Activated naive CD8-positive, alpha-beta T cell treated with anti-CD3 and anti-CD28 coated beads, Interleukin-2, amount 10 ng/mL, durations not matched to agents 7 days and 5 days (primary cell): ENCODE data around the gene CACNA1D. TPM values are rescaled to one million over a fixed set of nuclear protein-coding genes. Genes with fewer than 3 reads are reported as not detected.

Experiments used
- ATAC-seq: fragments of 150-1000 bp; cut with Tn5 transposase; one replicate; pipeline ENCODE4 v1.10.0; 2021; ENCODE audit warnings: low read depth, moderate library complexity
- POLR2A ChIA-PET: fragments of 350-600 bp; sonication (Branson Sonifier 250); formaldehyde crosslinking; loops from one replicate; lab custom pipeline; 2021; ENCODE audit warnings: antibody characterized with exemption; lab: Charles Lee
- DNase-seq: peaks from one replicate; pipeline ENCODE4 v3.0.0; 2021
- H3K27ac Mint-ChIP-seq: one replicate; pipeline ENCODE4 v1.8.0; 2022; ENCODE audit warnings: mild to moderate bottlenecking, mixed read lengths
- H3K27me3 Mint-ChIP-seq: one replicate; pipeline ENCODE4 v1.8.0; 2022; ENCODE audit warnings: mild to moderate bottlenecking, moderate library complexity, mixed read lengths
- H3K36me3 Mint-ChIP-seq: one replicate; pipeline ENCODE4 v1.8.0; 2021; ENCODE audit warnings: mild to moderate bottlenecking, mixed read lengths
- H3K4me1 Mint-ChIP-seq: one replicate; pipeline ENCODE4 v1.8.0; 2021; ENCODE audit warnings: mixed read lengths
- H3K4me3 Mint-ChIP-seq: one replicate; pipeline ENCODE4 v1.8.0; 2022; ENCODE audit warnings: mild to moderate bottlenecking, moderate library complexity, mixed read lengths
- H3K9me3 Mint-ChIP-seq: one replicate; pipeline ENCODE4 v1.8.0; 2021; ENCODE audit warnings: mixed read lengths
- total RNA-seq, 2 experiments: library from RNA; stranded (reverse); gene quantifications; one replicate each; pipeline ENCODE4 v1.2.3, GENCODE V29; 2021

The CACNA1D gene
- total RNA-seq, 2 experiments from 2014 or later: not detected

- no peak for DNase-seq
- no peaks in the 10 kb centered on the region for H3K36me3 Mint-ChIP-seq
- peaks cover 18% of the 10 kb centered on the region for H3K27me3 Mint-ChIP-seq
- H3K4me1 Mint-ChIP-seq: no peaks in the 10 kb centered on the region
- POLR2A ChIA-PET: no interaction called here
- no peak overlapping the region for H3K27ac Mint-ChIP-seq
- H3K4me3 Mint-ChIP-seq: no peak overlapping the region
- no peak for ATAC-seq
- H3K9me3 Mint-ChIP-seq: no peaks in the 10 kb centered on the region
Measured at GRCh38 chr3:53830944-53831343, 336.5 kb downstream of the CACNA1D start.

DNA sequence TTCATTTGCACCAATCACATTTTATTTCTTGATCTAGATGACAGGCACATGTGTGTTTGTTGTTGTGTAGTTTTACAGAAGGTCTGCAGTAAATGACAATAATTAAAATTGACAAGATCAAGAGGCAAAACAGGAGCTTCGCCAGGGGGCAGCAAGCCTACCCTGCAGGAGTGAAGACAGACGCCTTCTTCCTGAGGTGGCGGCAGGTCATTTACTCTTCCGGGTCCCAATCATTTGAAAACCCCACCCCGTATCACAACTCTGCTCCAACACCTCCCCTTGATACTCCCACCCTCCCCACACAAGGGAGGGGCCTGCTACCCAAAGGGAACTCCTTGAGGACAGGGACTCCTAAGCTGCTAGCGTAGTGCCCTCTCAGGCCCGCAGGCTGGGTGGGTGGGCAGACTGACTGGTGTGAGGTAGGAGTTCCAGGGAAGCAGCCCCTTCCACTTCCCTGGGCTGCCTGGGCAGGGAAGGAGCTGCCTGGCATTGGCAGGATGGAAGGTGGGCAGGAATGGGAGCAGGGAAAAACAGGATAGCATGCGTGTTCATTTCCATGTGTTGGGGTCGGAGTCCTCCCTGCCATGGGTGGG lies 338.7 kb downstream of the CACNA1D start:
- POLR2A ChIA-PET: no interaction called here
- peaks cover under 1% of the 10 kb centered on the region for H3K27me3 Mint-ChIP-seq
- no peak for DNase-seq
- no peaks in the 10 kb centered on the region for H3K4me1 Mint-ChIP-seq
- no peak overlapping the region for H3K27ac Mint-ChIP-seq
- H3K9me3 Mint-ChIP-seq: no peaks in the 10 kb centered on the region
- H3K36me3 Mint-ChIP-seq: no peaks in the 10 kb centered on the region
- no peak for ATAC-seq
- no peak overlapping the region for H3K4me3 Mint-ChIP-seq

GRCh38 chr3:53833700-53834099 lies 339.3 kb downstream of the CACNA1D start:
- Mint-ChIP-seq H3K27me3 (no peaks in the 10 kb centered on the region), H3K9me3 (no peaks in the 10 kb centered on the region), H3K36me3 (no peaks in the 10 kb centered on the region), H3K27ac (no peak overlapping the region), H3K4me3 (no peak overlapping the region), H3K4me1 (no peaks in the 10 kb centered on the region)
- POLR2A ChIA-PET: no interaction called here
- DNase-seq (no peak), ATAC-seq (no peak)

DNA sequence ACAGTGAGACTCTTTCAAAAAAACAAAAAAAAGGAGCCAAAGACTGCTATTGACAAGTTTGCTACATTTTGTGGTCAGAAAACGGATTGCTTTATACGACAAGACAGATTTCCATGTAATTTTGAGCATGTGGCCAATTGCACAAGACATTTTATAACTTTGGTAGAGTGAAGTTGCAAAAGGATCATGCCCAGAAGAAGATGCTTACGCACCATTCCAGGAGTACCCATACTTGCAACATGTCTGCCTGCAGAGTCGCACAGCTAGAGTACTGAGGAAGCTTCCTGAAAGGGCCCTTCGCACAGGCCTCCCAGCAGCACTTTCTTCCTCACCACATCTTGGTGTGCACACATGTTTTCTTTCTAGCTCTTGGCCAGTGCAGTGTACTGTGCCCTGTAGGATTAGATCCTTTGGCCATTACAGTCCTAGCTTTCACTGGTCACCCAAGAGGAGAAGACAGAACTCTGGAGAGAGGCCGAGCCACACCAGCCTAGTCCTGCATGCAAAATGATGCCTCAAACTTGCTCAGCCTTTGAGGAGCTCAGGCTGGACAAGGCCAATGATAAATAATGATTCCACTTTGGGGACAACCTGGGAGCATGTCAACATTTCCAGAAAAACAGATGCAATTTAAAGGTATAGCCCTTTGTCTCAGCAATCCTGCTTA lies 340.2 kb downstream of the CACNA1D start:
- Mint-ChIP-seq H3K4me1 (no peaks in the 10 kb centered on the region), H3K4me3 (no peak overlapping the region), H3K9me3 (no peaks in the 10 kb centered on the region), H3K27me3 (no peaks in the 10 kb centered on the region), H3K27ac (no peak overlapping the region), H3K36me3 (no peaks in the 10 kb centered on the region)
- ATAC-seq (no peak), DNase-seq (no peak)
- POLR2A ChIA-PET: no interaction called here

DNA sequence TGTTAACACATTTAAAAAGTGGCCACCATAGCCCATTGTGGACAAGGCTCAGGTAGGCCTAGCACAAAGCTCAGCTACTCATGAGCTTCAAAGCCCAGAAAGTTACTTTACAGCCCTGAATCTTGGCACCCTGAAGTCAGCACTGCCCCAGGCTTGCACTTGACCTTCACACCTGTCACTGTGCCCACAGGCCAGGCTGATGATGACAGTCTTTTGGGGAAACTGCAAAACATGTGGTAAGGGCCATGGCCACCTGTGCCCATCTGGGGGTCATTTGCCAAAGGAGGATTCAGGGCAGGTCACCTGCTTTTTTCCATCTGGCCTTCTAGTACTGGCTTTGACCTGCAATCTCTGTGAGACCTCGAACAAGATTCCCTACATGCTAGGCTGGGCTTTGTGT lies 340.8 kb downstream of the CACNA1D start:
- POLR2A ChIA-PET: no interaction called here
- H3K36me3 Mint-ChIP-seq: no peaks in the 10 kb centered on the region
- H3K9me3 Mint-ChIP-seq: no peaks in the 10 kb centered on the region

DNA sequence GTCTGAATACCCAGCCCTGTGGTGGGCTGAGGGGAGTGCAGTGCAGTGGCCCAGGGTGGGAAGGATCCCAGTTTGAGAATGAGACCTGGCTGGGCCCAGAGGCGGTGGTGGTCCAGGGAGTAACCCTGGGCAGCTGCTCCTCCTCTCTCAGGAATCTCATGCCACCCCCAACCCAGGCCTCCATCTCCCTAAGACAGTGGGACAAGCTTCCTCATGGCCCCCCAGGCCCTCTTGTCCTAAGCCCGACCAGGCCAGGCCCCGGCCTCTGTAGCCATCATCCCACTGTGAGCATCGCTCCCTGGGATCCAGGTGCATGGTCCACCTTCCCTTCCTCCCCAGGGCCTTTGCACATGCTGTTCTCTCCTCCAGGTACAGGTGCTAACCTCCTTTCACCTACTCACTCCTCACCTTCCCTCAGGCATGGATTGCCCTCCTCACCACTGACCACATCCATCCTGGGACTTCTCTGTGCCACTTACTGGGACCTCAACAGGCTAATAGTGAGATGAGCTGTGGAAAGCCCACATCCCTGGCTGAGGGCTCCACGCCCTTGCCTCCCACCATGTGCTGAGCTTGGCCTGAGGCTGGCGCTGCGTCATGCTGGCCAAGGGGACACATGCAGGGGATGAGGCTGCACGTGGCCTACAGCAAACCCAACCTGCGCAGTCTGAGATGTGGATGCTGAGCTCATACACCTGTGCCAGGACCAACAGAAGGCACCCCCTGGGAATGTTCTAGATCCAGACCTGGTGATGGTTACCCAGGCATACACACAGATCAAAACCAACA lies 341.9 kb downstream of the CACNA1D start:
- POLR2A ChIA-PET: no interaction called here
- no peak overlapping the region for H3K27ac Mint-ChIP-seq

More for the DNA sequence above, 340.8 kb downstream of the CACNA1D start:
- DNase-seq: no peak
- ATAC-seq: no peak
- H3K27me3 Mint-ChIP-seq: no peaks in the 10 kb centered on the region
- H3K4me1 Mint-ChIP-seq: no peaks in the 10 kb centered on the region
- no peak overlapping the region for H3K4me3 Mint-ChIP-seq
- H3K27ac Mint-ChIP-seq: no peak overlapping the region

GRCh38 chr3:53837331-53837730 lies 342.9 kb downstream of the CACNA1D start:
- DNase-seq: no peak
- no peaks in the 10 kb centered on the region for H3K9me3 Mint-ChIP-seq
- no peak overlapping the region for H3K27ac Mint-ChIP-seq
- ATAC-seq: no peak
- H3K27me3 Mint-ChIP-seq: peaks cover 4% of the 10 kb centered on the region
- POLR2A ChIA-PET: no interaction called here
- H3K4me1 Mint-ChIP-seq: no peaks in the 10 kb centered on the region
- no peak overlapping the region for H3K4me3 Mint-ChIP-seq
- no peaks in the 10 kb centered on the region for H3K36me3 Mint-ChIP-seq

More for the DNA sequence above, 341.9 kb downstream of the CACNA1D start:
- Mint-ChIP-seq H3K27me3 (no peaks in the 10 kb centered on the region), H3K4me1 (no peaks in the 10 kb centered on the region), H3K36me3 (no peaks in the 10 kb centered on the region), H3K4me3 (no peak overlapping the region), H3K9me3 (no peaks in the 10 kb centered on the region)
- ATAC-seq (no peak), DNase-seq (no peak)

- POLR2A ChIA-PET: no interaction called here
- H3K27ac Mint-ChIP-seq: no peak overlapping the region
- no peak for ATAC-seq
- H3K36me3 Mint-ChIP-seq: no peaks in the 10 kb centered on the region
- H3K4me1 Mint-ChIP-seq: no peaks in the 10 kb centered on the region
- H3K27me3 Mint-ChIP-seq: peaks cover 24% of the 10 kb centered on the region
- DNase-seq: no peak
- no peaks in the 10 kb centered on the region for H3K9me3 Mint-ChIP-seq
- H3K4me3 Mint-ChIP-seq: no peak overlapping the region
Measured at GRCh38 chr3:53841296-53841695, 346.9 kb downstream of the CACNA1D start.

DNA sequence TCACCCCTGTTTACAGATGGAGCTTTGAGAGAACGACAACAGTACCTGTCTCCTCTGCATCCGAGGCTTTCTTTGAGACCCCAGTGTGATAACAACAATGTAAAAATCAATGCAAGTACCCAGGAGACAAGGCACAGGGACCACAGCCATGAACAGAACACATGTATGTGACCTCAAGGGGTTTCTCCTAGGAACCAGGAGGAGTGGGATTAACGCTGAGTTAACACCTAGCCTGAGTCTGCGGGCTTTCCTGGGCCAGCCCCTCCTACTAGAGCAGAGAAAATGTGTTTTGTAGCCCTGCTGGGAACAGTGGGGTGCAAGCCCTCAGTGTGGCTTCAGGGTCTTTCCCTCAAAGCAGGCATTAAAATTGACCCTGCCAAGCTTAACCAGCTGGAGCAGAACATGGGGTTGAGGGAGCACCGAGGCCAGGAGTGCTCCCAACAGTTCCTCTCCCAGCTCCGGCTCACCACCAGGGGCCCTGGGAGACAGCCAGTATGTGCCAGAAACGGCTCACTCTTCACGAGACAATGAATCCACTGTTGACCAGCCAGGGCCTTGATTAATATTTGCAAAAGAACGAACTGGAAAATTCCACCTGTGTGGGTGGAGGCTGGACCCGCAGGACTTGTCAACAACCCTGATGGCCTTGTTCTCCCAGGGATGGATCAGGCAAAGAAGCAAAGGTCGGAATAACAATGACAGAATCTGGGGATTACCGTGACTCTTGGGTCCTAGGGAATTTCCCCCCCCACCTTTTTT lies 348.2 kb downstream of the CACNA1D start:
- H3K27me3 Mint-ChIP-seq: peaks cover 37% of the 10 kb centered on the region
- DNase-seq: no peak
- H3K36me3 Mint-ChIP-seq: no peaks in the 10 kb centered on the region
- H3K4me1 Mint-ChIP-seq: no peaks in the 10 kb centered on the region
- POLR2A ChIA-PET: interaction anchor here (0.5 kb wide), 1 partner anchor 191 kb away, joined by 3 read pairs; no protein-coding TSS in a partner anchor
- H3K4me3 Mint-ChIP-seq: no peak overlapping the region
- H3K27ac Mint-ChIP-seq: no peak overlapping the region
- no peaks in the 10 kb centered on the region for H3K9me3 Mint-ChIP-seq
- ATAC-seq: no peak

- Mint-ChIP-seq H3K4me3 (no peak overlapping the region), H3K9me3 (no peaks in the 10 kb centered on the region), H3K27ac (no peak overlapping the region), H3K27me3 (peaks cover 45% of the 10 kb centered on the region), H3K4me1 (no peaks in the 10 kb centered on the region), H3K36me3 (no peaks in the 10 kb centered on the region)
- no peak for ATAC-seq
- POLR2A ChIA-PET: interaction anchor here (0.5 kb wide), 1 partner anchor 192 kb away, joined by 3 read pairs; no protein-coding TSS in a partner anchor
- DNase-seq: no peak
Measured at GRCh38 chr3:53843195-53844177, 349.1 kb downstream of the CACNA1D start.

GRCh38 chr3:53844262-53845102 lies 350.1 kb downstream of the CACNA1D start:
- Mint-ChIP-seq H3K4me1 (no peaks in the 10 kb centered on the region), H3K27ac (no peak overlapping the region), H3K4me3 (no peak overlapping the region), H3K9me3 (no peaks in the 10 kb centered on the region), H3K27me3 (peaks cover 54% of the 10 kb centered on the region), H3K36me3 (no peaks in the 10 kb centered on the region)
- POLR2A ChIA-PET: no interaction called here
- DNase-seq: no peak
- no peak for ATAC-seq
